NOMO-1 treated with dmso at 0.1 percent for 144 hours (cell line): Measurements from ENCODE around the gene VANGL1.

Experiments
- DNase-seq: peaks from one replicate; lab custom pipeline; 2025; ENCODE audit not compliant: unreplicated experiment; lab: John Stamatoyannopoulos, UW

Gene VANGL1

DNA sequence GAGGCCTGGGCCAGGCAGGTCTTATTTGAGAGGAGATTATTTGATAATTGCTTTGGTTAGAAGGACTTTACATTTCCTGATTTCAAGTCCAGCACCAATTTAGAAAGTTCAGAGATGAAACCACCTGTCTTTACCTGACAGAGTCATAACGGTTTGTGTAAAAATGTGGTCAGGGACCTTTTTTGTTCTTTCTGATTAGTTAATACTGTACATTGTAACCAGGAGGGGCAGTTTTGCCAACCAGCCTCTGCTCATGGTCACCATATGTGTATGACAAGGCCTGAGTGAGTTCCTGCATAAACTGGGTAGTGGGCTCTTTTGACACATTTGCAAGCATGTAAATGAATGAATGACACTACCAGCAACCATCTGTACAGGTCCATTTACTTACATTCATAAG is 55.8 kb downstream of the VANGL1 start:
- DNase-seq: no peak

DNA sequence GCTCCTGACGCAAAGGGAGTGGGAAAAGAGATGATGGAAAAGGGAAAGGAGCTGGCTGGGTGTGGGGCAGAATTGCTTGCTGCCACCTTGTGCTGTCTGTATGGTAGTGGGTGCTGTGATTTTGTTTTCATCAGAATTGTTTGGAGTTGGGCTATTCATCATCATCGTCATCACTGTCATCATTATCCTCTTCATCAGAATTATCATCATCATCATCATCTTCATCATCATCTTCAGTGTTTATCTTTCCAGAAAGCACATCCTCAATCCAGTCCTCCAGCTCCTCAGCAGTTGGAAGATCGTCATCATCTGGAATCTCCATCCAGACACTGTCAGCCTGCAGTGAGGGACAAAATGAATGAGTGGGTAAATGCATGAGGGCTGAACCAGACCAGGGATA is 59.3 kb downstream of the VANGL1 start:
- DNase-seq: no peak

DNA sequence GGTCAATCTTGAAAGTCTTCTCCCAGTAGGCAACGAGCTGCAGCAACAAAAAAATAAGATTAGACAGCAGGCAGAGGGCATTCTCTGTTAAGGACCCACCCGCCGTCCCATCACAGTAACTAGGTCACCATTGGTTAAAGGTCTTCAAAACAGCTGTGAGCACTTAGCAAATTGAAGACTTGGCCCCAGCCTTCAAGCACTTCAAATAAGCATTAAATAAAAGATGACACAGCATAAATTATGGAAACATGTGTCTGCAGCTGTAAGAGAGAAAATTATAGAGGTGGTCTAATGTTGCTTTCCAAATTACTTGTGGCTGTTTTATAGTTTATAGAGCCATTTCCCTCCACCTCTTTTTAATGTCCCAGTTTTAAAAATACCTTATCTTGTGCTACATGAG is 61.2 kb downstream of the VANGL1 start:
- no peak for DNase-seq

GRCh38 chr1:115705085-115705951 is 63.5 kb downstream of the VANGL1 start:
- DNase-seq: no peak

- no peak for DNase-seq
Measured at GRCh38 chr1:115705963-115706362, 64.2 kb downstream of the VANGL1 start.

GRCh38 chr1:115706587-115707425 is 65.0 kb downstream of the VANGL1 start:
- no peak for DNase-seq

DNA sequence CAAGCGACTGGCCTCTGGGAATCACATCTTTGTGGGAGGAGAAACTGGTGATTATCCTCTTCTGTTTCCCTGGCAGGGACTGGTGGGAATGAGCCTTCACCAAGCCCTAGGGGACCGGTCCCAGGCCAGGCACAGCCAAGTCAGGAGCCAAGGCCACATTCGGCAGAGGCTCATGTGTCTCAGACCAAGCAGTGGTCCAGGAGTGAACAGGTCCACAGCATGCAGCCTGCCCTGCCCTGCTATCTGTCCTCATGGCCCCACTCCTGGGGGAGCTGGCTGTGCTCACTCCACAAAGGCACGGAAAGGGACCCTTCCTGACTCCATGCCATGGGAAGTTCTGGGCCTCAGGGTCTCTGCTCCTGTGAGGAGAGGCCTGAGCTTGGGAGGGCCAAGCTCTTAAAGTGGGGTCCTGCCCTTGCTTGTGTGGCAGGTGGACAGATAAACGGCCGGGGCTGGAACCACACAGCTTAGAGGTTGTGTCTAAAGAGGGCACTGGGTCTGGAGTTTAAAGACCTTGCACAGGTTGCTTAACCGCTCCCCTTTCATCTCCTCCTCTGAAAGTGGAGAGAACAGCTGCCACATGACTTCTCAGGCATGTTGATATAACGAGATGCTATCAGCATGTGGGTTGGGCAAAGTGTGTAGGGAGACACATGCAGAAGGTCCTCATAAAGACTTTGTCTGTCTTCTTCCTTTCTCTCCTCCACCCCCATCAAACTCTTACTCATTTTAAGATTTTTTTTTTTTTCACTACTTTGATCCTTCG is 69.3 kb downstream of the VANGL1 start:
- DNase-seq: no peak

DNA sequence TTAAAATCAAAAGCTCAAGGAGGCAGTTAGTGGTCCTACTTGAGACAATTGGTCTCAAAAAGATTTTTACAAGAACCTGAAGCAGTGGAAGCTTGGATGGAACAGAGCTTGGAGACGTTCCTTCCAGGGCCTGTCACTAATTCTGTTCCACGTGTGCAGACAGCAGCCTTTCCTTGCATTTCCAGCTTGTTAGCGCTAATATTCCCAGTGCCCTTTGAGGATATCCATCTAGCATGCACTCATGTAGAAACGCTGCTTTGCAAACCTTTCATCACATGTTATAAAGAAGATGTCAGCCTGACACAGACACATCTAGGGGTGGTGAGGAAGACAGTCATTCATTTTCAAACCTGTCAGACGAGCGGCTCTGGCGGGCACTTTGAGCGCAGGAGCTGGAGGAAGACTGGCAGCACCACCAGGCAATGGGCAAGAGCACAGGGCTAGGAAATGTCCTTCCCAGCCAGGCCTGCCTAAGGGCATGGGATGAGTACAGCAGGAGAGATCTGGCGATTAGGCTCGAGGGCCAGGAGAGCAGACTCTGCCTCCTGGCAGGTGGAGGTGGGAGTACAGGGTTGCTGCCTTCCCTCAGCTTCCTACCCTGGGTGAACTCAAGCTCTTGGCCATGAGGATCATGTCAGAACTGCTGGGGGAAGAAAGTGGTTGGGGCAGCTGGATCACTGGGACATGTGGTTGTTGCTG is 71.3 kb downstream of the VANGL1 start:
- no peak for DNase-seq

- no peak for DNase-seq
Measured at GRCh38 chr1:115713906-115714305, 72.1 kb downstream of the VANGL1 start.

DNA sequence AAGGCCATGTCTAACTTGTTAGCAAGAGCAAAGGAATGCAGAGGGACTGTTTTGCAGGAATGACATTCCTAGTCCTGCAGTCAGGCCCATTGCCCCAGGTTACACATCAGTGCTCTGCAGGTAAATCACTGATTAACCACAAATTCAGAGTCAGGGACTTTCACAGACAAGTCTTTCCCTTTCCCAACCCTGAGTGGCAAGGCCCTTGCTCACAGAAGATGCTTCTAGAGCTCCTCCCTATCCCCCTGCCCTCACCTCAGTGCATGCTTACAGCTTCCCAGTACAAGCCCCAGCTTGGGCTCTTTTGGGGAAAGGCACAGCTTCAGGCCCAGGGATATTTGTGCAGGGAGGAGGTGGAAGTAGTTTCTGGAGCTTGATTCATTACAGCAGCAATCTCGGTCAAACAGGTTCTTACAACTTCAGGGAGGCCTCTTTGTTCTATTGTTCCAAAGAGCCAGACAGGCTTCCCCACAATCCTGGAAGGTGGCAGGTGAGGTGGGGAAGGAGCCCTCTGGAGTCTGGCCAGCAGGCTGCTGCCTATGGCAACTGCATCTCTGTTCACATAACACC is 72.9 kb downstream of the VANGL1 start:
- no peak for DNase-seq

DNA sequence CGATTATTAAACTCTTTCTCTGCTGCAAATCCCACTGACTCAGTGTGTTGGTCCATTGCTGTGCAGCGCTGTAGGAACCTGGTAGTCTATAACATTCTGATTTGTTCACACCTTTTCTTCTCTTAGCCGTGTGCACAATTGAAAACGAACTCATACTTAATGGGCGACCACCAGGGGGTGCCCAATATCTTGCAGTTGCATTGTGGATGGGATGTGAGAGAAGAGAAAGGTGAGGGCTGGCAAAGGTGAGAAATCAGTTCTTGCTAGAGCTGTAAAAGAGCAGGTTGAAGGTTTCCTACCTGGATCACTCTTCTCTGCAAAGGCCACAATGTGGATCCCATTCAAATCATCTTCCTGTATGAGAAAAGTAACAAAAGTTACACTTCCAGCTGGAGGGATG is 75.8 kb downstream of the VANGL1 start:
- DNase-seq: no peak

GRCh38 chr1:115718011-115718754 is 76.4 kb downstream of the VANGL1 start:
- no peak for DNase-seq

DNA sequence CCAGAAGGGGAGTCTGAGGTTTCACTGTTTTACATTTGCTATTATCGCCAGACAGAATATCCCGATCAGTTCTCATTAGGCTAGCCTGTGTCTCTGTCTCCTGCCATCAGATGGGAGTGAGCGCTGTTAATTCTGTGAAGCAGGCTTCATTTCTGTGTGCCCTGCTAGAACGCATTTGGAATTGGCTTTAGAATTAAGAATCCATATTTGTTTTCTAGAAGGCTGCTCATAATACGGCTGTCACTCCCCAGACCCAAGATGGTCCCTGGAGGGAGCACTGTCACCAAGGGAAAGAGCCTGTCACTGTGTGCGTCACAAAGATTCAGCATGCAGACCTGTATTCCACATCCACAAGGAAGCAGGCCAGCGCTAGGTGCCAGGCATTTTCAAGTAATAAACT is 77.5 kb downstream of the VANGL1 start:
- no peak for DNase-seq

GRCh38 chr1:115722221-115722620 is 80.5 kb downstream of the VANGL1 start:
- DNase-seq: no peak

GRCh38 chr1:115723756-115724155 is 82.0 kb downstream of the VANGL1 start:
- DNase-seq: no peak

DNA sequence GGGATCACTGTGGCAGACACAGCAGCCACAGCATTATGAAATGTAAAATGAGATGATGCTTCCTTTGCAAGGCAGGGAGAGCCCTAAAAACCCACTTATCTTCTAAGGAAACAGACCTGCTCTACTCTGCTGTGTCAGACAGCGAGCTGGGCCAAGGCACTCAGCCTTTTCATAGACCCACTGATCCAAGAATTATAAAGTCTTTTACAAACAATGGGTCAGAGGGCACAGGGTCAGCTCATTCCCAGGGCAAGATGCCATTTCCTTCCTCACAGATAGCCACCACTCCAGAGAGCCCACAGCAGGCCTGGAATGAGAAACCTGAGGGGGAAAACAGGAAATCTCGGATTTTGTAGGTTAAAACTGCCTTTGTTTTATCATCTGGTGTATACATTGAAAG is 83.8 kb downstream of the VANGL1 start:
- DNase-seq: no peak

DNA sequence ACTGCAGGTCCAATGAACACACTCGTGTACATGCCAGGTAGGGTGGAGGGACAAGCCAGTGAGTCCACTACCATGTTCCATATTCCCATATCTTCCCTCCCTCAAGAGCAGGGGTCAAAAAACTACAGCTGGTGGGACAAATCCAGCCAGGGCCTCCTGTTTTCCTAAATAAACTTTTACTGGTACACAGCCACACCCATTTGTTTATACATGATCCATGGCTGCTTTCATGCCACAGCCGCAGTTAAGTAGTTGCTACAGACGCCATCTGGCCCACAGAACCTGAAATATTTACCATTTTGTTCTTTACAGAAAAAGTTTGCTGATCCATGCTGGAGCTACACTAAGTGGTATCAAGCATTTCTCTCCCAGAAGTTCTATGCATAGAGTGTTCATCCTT is 84.4 kb downstream of the VANGL1 start:
- DNase-seq: no peak

- DNase-seq: no peak
Measured at GRCh38 chr1:115726570-115726969, 84.8 kb downstream of the VANGL1 start.

GRCh38 chr1:115727706-115728249 is 86.0 kb downstream of the VANGL1 start:
- peak; percentile 84 for DNase-seq

- DNase-seq: no peak
Measured at GRCh38 chr1:115728341-115728740, 86.6 kb downstream of the VANGL1 start.
